Activated CD8-positive, alpha-beta memory T cell treated with anti-CD3 and anti-CD28 coated beads, Interleukin-2, amount 50 U/mL, for 1 hour (primary cell): ENCODE measurements around the gene PAK6.

Experiments used
- DNase-seq: peaks from one replicate; pipeline ENCODE4 v3.0.0-alpha.2; 2020; ENCODE audit errors: extremely low read depth

PAK6 gene

DNA sequence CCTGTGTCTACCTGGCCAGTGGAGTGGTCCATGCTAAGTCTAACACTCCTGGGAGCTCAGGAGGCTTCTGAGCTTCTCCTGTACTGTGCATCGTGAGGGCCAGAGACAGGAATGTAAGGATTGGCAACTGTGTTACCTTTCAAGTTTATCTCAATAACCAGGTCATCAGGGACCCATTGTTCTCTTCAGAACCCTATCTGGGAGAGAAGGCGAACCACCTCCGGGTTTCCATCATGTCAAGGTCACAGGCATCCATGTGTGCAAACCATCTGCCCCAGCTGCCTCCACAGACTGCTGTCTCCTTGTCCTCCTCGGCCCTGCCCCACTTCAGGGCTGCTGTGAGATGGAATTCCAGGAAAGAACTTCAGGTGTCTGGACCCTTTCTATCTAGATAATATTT, 38.1 kb downstream of the PAK6 start:
- DNase-seq, result no peak

DNA sequence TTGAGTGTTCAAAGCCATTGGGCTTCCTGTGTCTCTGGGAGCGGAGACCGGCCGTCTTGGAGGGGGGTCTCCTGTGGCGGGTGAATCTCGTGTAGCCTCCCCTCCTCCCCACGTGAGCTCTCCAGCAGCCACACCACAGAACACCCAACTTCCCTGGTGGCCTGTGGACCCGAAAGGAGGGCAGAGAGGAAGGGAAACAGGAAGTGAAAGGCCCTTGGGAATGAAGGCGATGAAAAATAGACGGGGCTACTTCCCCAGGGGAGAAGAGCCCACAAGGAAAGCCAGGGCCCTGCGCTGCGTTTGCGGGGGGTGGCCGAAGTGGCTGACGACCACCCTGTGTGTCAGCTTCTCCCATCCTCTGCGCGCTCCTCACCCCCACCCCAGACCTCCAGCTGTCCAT, 38.6 kb downstream of the PAK6 start:
- no peak for DNase-seq

DNA sequence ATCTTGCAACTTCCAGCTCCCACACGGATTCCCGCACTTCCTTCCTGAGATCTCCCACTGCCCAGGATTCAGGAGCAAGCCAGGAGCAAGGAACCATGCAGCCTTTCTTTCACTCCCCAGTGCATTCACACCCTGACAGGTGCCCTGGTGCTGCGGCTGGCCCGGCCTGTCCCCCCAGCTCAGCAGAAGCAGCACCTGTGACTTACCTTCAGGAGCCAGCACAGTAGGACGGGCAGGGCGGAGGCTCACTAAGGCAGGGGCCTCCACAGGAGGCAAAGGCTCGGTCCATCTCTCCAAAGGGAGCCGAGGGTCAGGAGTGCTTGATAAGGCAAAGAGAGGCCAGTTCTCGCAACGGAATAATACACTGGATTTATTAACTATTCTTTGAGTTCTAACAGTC, 39.2 kb downstream of the PAK6 start:
- DNase-seq, result no peak

DNA sequence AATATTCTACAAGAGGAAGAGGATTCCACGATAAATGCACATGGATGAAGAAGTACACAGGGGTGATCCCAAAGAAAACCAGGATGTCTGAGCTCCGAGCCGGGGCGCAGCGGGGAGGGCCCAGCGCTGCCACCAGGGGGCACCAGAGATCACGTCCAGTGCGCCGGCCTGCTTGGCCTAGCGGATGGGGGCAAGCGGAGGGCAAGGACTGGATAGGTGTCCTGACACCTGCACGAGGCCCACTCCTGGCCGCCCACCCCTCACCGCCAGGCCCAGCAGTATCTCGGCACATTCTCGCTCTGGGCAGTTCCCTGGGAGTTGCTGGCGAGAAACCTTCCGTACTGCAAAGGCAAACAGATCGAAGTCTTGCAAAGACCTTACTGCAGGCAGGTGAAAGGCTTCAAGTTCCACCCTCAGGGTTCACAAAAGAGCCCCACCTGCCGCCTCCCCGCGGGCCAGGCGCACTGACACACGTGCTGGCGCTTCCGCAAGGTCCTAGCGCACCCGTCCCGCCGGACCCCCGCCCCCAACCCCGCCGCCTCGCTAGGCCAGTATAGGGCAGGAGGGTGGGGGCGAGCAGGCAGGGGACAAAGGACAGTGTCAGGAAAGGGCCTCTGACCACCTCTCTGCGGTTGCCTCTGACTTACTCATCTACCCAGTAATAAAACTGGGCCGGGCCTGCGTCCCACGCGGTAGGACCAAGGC, 40.7 kb downstream of the PAK6 start:
- no peak for DNase-seq

DNA sequence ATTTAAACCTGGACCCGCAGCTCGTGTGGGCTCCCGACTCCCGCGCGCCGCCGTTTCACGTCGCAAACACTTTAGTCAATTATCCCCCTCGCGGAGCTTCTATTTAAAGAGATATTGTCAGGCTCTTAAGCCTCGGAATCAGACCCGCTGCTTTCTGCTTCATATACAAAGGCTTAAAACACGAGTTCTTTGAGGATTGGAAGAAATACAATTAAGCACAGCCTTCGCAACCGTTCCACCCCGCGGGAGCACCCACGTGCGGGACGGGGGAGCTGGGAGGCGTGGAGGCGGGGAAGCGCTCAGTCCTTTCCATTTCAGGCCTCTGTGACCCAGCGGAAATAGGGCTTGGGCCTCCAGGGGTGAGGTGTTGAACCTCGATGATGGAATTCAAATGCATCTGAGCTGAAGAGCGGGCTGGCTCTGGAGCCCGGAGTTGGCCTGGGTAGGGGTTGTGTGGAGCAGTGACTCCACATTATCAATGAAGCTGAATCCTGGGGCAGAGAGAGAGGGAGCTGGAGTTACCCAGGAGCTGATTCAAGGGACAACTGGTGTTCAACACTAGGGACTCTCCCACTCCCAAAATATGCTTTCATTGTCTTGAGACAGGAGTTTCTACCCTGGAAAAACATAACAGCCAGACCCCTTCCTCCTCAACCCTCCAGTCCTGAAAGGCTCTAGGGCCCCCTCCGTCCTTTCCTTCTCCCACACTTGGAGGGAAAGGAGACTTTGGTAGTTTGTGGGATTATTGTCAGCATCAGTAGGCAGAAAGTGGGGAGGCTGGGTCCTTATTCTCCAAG, 41.6 kb downstream of the PAK6 start:
- DNase-seq, result no peak

DNA sequence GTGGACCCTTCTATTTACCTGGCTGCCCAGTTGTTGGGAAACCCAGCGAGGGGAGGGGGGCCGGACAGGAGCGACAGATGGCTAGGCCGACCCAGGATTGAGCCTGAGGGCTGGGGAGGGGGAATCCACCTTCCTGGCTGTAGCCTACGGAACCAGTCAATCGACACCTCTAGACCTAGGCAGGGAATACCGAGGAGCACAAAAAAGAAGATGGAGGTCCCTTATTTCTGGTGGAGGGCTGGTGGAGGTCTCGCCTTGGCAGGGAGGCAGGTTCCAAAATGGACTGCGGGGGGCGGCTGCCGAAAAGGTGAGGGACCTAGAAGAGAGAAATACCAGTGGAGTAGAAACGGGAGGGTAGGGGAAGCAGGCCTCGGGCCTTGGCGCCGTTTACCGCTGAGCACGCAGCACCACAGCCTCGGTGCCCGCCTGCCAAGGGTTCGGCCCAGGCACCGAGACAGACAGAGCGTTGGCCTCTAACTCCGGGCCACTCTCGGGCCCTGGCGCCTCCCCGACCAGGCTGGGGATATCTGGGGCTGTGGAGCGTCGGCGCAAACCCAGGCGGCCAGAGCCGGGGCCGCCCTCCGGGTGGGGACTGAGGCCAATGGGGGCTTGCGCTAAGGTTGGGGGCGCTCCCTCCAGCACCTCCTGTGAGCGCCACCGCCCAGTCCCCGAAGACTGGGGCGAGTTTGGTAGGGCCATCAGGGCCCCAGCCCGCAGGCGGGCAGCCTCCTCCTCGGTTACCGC, 42.4 kb downstream of the PAK6 start:
- no peak for DNase-seq

DNA sequence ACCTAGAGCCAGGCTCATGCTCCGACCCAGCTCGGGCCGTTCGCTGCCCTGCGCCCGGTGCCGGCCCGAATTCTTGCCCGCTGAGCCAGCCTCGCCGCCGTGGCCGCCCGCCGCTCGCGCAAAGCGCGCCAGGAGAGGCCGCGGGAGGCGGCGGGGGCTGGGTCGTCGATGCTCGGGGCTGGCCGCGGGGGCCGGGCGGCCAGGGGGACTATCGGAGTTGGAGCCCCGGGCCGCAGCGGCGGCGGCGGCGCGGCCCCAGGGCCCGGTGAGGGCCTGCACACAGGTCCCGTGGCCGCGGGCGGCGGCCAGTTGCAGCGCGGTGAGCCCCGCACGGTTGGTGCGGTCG, 42.9 kb downstream of the PAK6 start:
- no peak for DNase-seq

DNA sequence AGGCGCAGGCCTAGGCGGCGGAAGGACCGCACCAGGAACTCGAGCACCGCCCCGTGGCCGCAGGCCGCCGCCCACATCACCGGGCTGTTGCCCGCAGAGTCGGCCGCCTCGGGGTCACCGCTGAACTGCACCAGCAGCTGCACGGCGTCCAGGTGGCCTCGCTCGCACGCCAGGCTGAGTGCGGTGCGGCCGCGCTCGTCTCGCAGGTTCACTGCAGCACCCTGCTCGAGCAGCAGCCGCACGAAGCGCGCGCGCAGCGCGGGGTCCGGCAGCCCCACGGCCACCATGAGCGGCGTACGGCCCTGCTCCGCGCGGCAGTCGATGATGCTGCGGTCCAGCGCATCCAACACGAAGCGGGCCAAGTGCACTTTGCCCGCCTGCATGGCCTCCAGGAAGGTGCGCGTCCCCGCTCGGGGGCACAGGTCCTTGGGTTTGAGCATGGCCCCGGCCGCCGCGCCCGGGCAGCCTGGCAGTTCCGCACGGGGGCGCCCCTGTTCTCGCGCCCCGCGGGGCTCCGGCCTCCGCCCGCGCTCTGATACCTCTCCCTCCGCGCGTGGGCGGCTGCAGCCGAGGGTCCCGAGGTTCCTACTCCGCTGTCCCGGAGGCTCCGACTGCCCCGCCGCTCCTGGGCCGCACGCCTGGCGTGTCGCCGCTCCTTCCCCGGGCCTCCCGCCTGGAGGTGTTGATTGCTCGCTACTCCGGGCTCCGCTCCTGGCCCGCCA, 43.4 kb downstream of the PAK6 start:
- no peak for DNase-seq

DNA sequence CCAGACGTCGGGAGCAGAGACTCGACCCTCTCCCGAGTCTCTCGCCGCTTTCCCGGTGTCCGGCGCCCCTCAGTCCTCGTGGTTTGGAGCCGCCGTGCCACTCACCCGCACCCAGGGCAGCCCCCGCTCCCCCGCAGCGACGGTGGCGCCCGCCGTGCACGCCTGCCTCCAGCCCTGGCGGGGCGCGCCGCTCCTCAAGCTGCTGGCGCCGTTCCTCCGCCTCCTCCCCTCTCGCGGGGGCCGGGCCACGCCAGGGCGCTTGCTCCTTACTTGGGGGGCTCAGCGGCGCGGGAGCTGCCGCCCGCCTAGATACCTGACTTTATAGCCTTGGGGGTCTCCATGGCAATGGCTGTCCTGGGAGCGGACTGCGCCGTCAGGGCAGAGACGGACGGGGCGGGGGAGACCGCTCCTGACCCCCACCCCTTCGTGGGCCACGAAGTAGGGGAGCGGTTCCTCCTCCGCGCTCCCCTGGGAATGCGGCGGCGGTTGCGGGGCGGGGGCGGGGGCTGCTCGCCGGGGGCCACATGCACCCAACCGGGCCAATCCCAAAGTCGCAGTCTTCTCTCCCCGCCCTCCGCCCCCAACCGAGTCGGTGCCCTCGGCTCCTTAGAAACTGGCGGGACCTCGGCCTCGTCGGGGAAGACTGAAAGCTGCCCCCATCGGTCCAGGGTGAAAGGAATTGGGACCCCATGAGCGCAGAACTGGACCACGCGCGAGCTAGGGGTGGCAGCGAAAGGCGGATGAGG, 44.2 kb downstream of the PAK6 start, which contains the start of gene ANKRD63:
Gene ANKRD63 (minus strand): TSS at position 196 of the 746 bp plus-strand sequence. CDS start 478 bp downstream, outside the sequence.
- no peak for DNase-seq

DNA sequence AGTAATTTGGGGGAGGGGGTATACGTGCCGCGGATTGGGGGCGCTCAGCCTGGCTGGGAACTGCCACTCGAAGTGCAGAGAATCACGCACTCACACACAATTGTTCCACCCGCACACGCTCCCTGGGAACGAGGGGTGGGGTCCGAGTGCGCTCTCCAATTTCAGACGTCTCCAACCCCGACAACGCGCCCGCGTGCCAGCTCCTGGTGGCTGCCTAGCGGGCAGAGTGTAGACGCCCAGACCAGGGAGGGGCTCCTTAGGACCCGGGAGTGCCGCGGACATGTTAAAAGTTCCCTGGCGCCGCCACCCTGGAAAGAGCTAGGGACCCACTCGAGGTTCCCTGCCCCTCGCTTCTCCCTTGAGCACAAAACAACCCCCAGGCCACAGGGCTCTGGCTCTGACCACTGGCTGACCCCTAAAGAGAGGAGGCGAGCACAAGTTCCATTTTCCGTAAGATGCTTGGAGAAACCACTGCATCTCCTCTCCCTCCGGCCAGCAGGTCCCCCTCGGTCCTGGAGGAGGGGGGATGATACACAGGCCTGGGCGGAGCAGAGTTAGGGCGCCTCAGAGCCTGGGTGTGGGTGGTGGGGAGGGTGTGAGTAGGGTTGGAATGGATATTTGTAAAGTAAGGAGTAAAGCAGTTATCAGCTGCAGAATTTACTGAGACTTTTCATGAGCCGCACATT, 44.9 kb downstream of the PAK6 start:
- no peak for DNase-seq

DNA sequence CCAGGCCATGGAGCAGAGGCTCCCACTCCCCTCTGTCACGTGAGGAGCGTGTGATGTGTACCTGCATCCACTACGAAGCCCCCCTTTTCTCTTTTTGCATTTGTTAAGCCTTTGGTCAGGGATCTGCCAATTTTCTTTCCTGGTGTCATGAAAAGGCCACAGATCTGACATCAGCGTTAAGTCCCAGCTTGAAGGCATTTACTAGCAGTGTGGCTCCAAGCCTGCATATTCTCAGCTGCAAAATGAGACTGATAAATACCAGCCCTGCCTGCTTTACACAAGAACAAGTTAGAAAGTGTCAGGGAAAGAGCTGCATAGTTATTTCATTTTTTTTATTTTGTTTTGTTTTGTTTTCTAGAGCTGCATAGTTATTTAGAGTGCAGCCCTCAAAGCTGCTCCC, 46.3 kb downstream of the PAK6 start:
- DNase-seq, result no peak

DNA sequence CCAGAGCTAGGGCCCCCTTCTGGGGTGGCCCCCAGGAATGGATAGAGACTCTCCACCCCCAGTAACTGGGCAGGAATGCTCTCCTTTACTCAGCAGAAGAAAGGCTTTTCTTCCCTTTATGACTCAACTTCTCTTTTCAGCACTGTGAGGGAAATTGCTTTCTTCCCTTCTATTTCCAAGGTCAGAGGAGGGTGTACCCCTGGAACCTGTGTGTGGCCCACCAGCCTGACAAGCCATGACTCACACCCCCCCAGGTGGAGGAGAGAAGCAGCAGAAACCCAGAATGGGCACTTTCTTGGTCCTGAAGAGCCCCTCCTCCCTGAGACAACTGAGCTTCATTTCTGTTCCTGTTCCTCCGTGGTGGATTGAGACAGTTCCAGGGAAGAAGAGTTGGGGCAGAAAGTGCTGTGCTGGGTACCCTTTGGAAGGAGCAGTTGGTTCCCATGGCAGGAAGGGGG, 46.7 kb downstream of the PAK6 start:
- DNase-seq, result no peak

DNA sequence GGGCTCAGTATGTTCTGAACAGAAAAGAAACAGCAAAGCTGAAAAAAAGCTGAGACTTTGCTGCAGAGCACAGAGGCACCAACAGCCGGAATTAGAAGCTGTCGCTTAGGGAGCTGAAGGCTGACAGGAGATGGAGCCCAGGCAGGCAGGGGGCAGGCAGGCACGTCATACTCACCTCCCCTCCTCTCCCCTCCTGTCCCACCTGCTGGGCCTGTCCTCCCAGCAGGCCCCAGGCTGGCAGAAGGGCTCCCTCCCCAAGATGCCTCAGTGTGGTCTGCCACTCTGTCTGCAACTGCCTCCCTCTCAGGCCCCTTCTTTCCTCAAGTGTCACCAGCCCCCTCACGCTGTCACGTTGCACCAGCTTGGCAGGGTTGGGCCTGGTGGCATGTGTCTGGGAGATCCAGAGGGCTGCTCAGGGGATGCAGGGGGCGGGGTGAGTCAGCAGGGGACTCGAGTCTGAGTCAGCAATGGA, 47.2 kb downstream of the PAK6 start:
- DNase-seq, result no peak

DNA sequence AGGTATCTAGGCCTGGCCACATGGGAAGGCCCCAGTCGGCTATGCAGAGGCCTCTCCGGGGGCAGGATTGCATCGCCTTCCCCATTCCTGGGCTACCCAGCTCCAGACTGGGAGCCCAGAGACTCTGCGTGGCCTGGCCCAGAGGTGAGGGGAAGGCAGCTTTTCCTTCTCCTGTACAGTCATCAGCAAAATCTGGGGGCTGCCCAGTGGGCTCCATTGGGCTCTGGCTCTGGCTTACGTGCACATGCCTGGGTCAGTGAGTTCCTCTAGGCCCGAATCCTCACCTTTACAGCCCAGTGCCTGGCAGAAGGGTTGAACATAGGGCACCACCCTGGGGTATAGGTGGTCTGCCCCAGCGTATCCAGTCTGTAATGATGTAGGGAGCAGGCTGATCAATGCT, 47.9 kb downstream of the PAK6 start:
- DNase-seq, result no peak

DNA sequence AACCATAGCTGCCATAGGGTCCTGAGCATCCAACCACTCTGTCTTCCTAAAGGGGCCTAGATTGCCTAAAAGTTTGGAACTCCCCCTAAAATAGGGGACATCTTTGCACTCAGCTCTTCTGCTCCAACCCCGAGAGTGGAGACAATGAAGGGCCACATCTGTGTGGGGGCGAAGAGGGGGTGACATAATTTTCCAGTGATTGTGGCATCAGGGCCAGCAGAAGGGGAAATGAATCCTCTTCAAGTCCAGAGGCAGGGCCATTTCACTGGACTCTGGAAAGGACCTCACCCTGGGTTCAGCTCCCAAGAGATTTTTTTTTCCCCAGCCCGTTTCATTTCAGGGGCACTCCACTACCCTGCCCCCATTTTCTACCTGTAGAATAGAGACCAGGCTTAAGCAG, 48.6 kb downstream of the PAK6 start:
- DNase-seq, result no peak

DNA sequence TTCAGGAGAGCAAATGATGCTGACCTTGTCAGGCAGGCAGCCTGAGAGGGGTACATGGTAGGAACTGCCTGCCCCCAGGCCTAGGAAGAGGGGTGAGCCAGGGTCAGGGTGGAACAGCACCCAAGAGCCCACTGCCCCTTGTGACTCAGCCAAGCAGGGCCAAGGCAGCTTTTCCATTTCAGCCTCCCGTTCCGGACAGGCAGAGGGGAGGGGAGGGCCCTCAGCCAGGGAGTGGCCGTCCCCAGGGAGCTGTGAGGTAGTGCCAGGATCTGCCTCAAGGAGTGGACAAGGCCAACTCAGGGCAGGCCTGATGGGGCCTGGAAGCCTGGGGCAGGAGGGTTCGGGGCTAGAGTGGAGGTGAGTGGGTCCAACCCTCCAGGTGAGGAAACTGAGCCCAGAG, 49.1 kb downstream of the PAK6 start:
- no peak for DNase-seq

DNA sequence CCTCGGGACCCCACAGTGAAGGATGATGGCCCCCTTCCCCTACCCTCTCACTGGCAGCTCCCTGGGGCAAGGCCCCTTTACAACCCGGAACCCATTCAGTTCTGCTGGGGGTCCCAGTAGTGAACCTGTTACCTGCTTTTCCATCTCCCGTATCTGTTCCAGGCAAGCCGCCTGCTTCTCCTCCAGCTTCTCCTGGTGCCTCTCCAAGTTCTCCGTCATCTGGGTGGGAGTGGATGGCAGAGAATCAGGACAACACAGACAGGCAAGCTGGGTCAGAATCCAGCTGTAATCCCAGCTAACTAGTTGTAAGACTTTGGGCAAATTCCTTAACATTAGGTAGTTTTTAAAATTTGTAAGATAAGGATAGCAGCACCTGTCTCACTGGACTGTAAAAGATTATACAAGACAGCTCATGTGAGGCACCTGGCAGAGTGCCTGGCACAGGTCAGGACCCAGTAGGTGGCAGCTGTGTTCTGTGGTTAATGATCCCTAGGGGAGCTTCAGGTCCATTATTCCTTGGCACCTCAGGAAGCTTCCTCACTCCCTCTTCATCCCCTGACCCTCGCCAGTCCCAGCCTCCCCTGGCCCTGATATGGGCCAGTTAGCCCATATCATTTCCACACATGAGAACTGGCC, 50.4 kb downstream of the PAK6 start:
- DNase-seq, result no peak

DNA sequence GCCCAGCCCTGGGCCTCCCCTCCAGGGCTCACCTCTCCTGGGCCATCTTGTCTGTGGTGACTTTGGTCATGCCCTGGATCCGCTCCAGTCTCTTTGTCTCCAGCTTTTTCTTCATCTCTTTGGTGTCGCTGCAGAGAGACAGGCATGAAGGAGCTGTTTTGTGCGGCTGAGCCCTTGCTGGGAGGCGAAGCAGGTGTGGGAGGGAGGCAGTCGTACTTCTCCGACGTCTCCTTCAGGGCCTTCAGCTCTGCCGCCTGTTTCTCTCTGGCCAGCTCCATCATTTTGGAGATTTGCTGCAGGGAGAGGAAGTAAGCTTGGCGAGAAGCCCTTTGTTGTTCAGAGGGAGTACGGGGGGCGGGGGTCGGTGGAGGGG, 51.7 kb downstream of the PAK6 start:
- DNase-seq, result no peak

DNA sequence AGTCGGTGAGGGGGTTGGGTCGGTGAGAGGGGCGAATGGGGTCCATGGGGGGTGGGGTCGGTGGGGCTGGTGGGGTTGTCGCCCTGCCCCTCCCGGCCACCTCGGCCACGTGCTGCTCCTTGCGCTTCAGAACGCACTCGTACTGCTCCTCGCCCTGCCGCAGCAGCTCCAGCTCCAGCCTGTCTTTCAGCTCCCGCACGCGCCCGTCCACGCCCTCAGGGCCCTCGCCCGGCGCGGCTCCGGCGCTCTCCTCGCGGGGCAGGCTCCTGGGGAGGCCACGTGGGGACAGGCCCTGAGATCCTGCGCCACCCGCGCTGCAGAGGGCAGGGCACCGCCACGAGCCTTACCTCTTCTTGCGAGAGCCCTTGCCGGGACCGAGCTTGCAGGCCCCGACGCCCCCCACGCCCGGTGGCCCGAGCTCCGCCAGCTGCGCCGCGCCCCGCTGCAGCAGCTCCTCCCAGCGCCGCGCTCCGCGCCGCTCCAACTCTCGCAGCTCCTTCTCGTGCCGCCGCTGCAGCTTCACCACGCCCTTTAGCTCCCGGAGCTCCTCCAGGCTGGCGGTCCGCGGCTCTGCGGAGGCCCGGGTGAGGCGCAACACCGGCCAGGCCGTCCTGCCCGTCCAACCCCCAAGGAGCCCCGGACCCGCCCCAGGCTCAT, 52.2 kb downstream of the PAK6 start:
- DNase-seq, result no peak

DNA sequence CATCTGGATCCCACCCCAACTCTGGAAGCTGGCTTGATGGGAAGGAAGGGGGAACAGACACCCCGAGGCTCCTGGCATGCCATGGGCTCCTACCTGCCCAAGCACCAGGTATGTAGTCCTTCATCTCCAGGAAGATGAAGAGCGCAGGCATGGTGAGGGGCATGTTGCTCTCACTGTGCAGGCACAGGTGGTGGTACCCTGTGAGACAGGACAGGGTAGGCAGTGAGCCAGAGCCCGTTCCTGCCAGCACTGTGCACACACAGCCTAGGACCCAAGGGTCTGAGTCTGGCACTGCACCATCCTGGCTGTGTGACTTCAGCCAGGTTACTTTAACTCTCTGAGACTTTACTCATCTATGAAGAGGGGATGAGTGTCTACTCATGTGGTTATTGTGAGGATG, 53.4 kb downstream of the PAK6 start:
- no peak for DNase-seq
